ENCODE measurements around the gene PRKN.

DNA sequence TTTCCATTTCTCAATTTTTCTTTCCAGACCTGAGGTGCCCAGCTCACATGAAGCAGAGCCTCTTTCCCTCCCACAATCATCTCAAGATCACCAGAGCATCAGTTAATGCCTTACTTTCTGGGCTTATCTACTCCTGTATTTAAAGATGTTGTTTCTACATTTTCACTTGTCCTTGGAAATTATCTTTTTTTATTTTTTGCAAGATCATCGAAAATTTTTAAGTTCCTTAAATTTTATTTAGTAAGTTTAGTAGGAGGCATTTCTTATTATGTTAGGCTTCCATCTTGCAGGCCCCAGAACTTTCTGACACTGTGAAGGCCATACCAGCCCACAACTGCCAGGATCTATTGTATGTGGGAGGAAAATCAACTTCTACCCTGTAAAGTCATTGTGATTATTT, 466.0 kb downstream of the PRKN start:
- TF ChIP-seq, protein P1, sequence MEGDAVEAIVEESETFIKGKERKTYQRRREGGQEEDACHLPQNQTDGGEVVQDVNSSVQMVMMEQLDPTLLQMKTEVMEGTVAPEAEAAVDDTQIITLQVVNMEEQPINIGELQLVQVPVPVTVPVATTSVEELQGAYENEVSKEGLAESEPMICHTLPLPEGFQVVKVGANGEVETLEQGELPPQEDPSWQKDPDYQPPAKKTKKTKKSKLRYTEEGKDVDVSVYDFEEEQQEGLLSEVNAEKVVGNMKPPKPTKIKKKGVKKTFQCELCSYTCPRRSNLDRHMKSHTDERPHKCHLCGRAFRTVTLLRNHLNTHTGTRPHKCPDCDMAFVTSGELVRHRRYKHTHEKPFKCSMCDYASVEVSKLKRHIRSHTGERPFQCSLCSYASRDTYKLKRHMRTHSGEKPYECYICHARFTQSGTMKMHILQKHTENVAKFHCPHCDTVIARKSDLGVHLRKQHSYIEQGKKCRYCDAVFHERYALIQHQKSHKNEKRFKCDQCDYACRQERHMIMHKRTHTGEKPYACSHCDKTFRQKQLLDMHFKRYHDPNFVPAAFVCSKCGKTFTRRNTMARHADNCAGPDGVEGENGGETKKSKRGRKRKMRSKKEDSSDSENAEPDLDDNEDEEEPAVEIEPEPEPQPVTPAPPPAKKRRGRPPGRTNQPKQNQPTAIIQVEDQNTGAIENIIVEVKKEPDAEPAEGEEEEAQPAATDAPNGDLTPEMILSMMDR (IDR thresholded peaks at IDR 0.05; ENCODE audit: low read depth, low read length) = no peak
- TF ChIP-seq EZH2phosphoT487 (IDR thresholded peaks at IDR 0.05; ENCODE audit: low read depth) = no peak

Measured in OCI-LY3 (cell line).